Measurements from ENCODE around the gene CST4.
"Not testable (repeated sequence)": the region's sequence is repeated elsewhere in the genome, so short reads cannot be mapped to it uniquely, and the experiment has no call there.

CST4 gene

GRCh38 chr20:23725102-23725501 lies 36.3 kb upstream of the CST4 start:
- Histone ChIP-seq H3K27me3 (ENCODE audit: control insufficient read depth, low read length) (no peaks in the 10 kb centered on the region), H3K4me1 (ENCODE audit: control insufficient read depth, low read length) (no peaks in the 10 kb centered on the region), H3K4me2 (ENCODE audit: low read length) (no peak overlapping the region), H3K79me2 (ENCODE audit: control insufficient read depth, low read length) (no peaks in the 10 kb centered on the region), H3K27ac (ENCODE audit: low read depth, low read length) (no peak overlapping the region), H3K4me3 (ENCODE audit: low read length) (no peak overlapping the region), H3F3A (ENCODE audit: control insufficient read depth, insufficient read depth) (no peaks in the 10 kb centered on the region), H3K9me2 (replicated peaks; ENCODE audit: control insufficient read depth, low read length) (no peaks in the 10 kb centered on the region), H3K9me3 (ENCODE audit: control insufficient read depth, insufficient read depth, low read length) (no peaks in the 10 kb centered on the region), H3K36me3 (ENCODE audit: control insufficient read depth, low read length) (no peaks in the 10 kb centered on the region), H4K20me1 (ENCODE audit: control insufficient read depth, insufficient read depth, low read depth, low read length) (no peaks in the 10 kb centered on the region)
- TF ChIP-seq, protein P1, sequence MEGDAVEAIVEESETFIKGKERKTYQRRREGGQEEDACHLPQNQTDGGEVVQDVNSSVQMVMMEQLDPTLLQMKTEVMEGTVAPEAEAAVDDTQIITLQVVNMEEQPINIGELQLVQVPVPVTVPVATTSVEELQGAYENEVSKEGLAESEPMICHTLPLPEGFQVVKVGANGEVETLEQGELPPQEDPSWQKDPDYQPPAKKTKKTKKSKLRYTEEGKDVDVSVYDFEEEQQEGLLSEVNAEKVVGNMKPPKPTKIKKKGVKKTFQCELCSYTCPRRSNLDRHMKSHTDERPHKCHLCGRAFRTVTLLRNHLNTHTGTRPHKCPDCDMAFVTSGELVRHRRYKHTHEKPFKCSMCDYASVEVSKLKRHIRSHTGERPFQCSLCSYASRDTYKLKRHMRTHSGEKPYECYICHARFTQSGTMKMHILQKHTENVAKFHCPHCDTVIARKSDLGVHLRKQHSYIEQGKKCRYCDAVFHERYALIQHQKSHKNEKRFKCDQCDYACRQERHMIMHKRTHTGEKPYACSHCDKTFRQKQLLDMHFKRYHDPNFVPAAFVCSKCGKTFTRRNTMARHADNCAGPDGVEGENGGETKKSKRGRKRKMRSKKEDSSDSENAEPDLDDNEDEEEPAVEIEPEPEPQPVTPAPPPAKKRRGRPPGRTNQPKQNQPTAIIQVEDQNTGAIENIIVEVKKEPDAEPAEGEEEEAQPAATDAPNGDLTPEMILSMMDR (IDR thresholded peaks at IDR 0.05; ENCODE audit: low read depth, low read length, poor library complexity, severe bottlenecking), result no peak
- no peak for TF ChIP-seq EZH2phosphoT487 (IDR thresholded peaks at IDR 0.05; ENCODE audit: borderline replicate concordance, low read length)

DNA sequence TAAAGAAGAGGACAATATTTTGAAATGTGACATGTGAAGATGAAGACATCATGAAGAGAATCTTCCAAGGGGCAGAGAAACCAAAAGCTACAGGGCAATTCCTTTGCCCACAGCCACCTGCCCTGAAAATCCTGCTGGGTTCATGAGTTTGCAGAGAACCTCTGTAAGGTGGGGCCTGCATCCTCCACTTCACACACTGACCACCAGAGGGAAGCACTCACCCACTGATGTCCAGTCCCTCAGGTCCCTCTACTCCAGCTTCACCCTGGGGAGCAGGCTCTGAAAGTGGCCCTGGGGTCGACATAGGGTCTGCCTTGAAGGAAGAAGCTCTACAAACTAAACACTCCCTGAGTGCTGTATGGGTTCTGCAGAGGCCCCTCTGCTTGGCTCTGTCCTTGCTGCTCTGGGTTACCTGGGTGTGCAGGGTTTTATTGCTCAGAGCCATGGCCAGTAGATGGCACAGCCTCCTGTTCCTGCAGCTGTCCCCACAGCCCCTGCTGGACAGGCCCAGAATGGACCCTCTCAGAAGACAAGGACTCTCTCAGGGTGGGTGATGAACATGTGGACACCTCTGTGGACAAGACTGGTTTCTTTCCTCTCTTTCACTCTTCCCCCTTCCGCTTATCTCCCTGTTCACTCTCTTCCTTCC lies 34.9 kb upstream of the CST4 start:
- not testable (repeated sequence) for H3K9me2 ChIP-seq (replicated peaks; ENCODE audit: control insufficient read depth, low read length); H4K20me1 ChIP-seq (ENCODE audit: control insufficient read depth, insufficient read depth, low read depth, low read length); H3K36me3 ChIP-seq (ENCODE audit: control insufficient read depth, low read length); H3K27me3 ChIP-seq (ENCODE audit: control insufficient read depth, low read length); H3K4me3 ChIP-seq (ENCODE audit: low read length); H3K79me2 ChIP-seq (ENCODE audit: control insufficient read depth, low read length); H3K27ac ChIP-seq (ENCODE audit: low read depth, low read length); H3F3A ChIP-seq (ENCODE audit: control insufficient read depth, insufficient read depth); H3K4me2 ChIP-seq (ENCODE audit: low read length); H3K9me3 ChIP-seq (ENCODE audit: control insufficient read depth, insufficient read depth, low read length); H3K4me1 ChIP-seq (ENCODE audit: control insufficient read depth, low read length)
- TF ChIP-seq, protein P1 (IDR thresholded peaks at IDR 0.05; ENCODE audit: low read depth, low read length, poor library complexity, severe bottlenecking), result peak; percentile 47

- H3K4me1 ChIP-seq (ENCODE audit: control insufficient read depth, low read length); H3K79me2 ChIP-seq (ENCODE audit: control insufficient read depth, low read length); H3K27me3 ChIP-seq (ENCODE audit: control insufficient read depth, low read length); H3K4me3 ChIP-seq (ENCODE audit: low read length); H4K20me1 ChIP-seq (ENCODE audit: control insufficient read depth, insufficient read depth, low read depth, low read length); H3K9me3 ChIP-seq (ENCODE audit: control insufficient read depth, insufficient read depth, low read length); H3K36me3 ChIP-seq (ENCODE audit: control insufficient read depth, low read length); H3K4me2 ChIP-seq (ENCODE audit: low read length); H3F3A ChIP-seq (ENCODE audit: control insufficient read depth, insufficient read depth); H3K9me2 ChIP-seq (replicated peaks; ENCODE audit: control insufficient read depth, low read length); H3K27ac ChIP-seq (ENCODE audit: low read depth, low read length): not testable (repeated sequence)
Measured at GRCh38 chr20:23722851-23723250, 34.0 kb upstream of the CST4 start.

- Histone ChIP-seq H3K4me1 (ENCODE audit: control insufficient read depth, low read length) (no peaks in the 10 kb centered on the region), H3K27ac (ENCODE audit: low read depth, low read length) (no peak overlapping the region), H3K4me3 (ENCODE audit: low read length) (no peak overlapping the region), H3F3A (ENCODE audit: control insufficient read depth, insufficient read depth) (no peaks in the 10 kb centered on the region), H3K9me3 (ENCODE audit: control insufficient read depth, insufficient read depth, low read length) (no peaks in the 10 kb centered on the region), H3K36me3 (ENCODE audit: control insufficient read depth, low read length) (no peaks in the 10 kb centered on the region), H3K4me2 (ENCODE audit: low read length) (no peak overlapping the region), H3K27me3 (ENCODE audit: control insufficient read depth, low read length) (no peaks in the 10 kb centered on the region), H3K9me2 (replicated peaks; ENCODE audit: control insufficient read depth, low read length) (no peaks in the 10 kb centered on the region), H3K79me2 (ENCODE audit: control insufficient read depth, low read length) (no peaks in the 10 kb centered on the region), H4K20me1 (ENCODE audit: control insufficient read depth, insufficient read depth, low read depth, low read length) (no peaks in the 10 kb centered on the region)
- TF ChIP-seq EZH2phosphoT487 (IDR thresholded peaks at IDR 0.05; ENCODE audit: borderline replicate concordance, low read length), result no peak
- TF ChIP-seq, protein P1 (IDR thresholded peaks at IDR 0.05; ENCODE audit: low read depth, low read length, poor library complexity, severe bottlenecking), result no peak
Measured at GRCh38 chr20:23721962-23722361, 33.1 kb upstream of the CST4 start.

GRCh38 chr20:23719351-23719750 lies 30.5 kb upstream of the CST4 start:
- not testable (repeated sequence) for H3K36me3 ChIP-seq (ENCODE audit: control insufficient read depth, low read length); H3K4me3 ChIP-seq (ENCODE audit: low read length); H4K20me1 ChIP-seq (ENCODE audit: control insufficient read depth, insufficient read depth, low read depth, low read length); H3K27ac ChIP-seq (ENCODE audit: low read depth, low read length); H3K79me2 ChIP-seq (ENCODE audit: control insufficient read depth, low read length); H3F3A ChIP-seq (ENCODE audit: control insufficient read depth, insufficient read depth); H3K27me3 ChIP-seq (ENCODE audit: control insufficient read depth, low read length); H3K4me1 ChIP-seq (ENCODE audit: control insufficient read depth, low read length); H3K4me2 ChIP-seq (ENCODE audit: low read length); H3K9me2 ChIP-seq (replicated peaks; ENCODE audit: control insufficient read depth, low read length); H3K9me3 ChIP-seq (ENCODE audit: control insufficient read depth, insufficient read depth, low read length)

DNA sequence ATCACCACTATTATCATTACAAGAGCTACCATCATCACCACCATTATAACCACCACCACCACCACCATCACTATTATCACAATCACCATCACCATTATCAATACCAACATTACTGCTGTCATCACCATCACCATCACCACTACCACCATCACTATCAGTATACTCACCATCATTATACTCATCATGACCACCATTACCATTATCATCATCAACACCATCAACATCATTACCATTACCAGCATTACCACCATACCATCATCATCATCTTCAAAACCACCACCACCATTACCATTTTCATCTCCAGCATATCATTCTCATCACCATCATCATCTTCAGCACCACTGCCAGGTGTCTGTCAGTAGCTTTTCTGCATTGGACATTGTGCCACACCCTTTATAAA lies 22.9 kb upstream of the CST4 start:
- not testable (repeated sequence) for H3K4me1 ChIP-seq (ENCODE audit: control insufficient read depth, low read length); H4K20me1 ChIP-seq (ENCODE audit: control insufficient read depth, insufficient read depth, low read depth, low read length); H3K4me2 ChIP-seq (ENCODE audit: low read length); H3K79me2 ChIP-seq (ENCODE audit: control insufficient read depth, low read length); H3K27ac ChIP-seq (ENCODE audit: low read depth, low read length); H3K27me3 ChIP-seq (ENCODE audit: control insufficient read depth, low read length); H3K9me3 ChIP-seq (ENCODE audit: control insufficient read depth, insufficient read depth, low read length); H3K36me3 ChIP-seq (ENCODE audit: control insufficient read depth, low read length); H3K4me3 ChIP-seq (ENCODE audit: low read length); H3F3A ChIP-seq (ENCODE audit: control insufficient read depth, insufficient read depth); H3K9me2 ChIP-seq (replicated peaks; ENCODE audit: control insufficient read depth, low read length)
